Measurements from ENCODE around the gene DPY19L1.
"Not testable (repeated sequence)": the region's sequence is repeated elsewhere in the genome, so short reads cannot be mapped to it uniquely, and the experiment has no call there.

Gene DPY19L1

DNA sequence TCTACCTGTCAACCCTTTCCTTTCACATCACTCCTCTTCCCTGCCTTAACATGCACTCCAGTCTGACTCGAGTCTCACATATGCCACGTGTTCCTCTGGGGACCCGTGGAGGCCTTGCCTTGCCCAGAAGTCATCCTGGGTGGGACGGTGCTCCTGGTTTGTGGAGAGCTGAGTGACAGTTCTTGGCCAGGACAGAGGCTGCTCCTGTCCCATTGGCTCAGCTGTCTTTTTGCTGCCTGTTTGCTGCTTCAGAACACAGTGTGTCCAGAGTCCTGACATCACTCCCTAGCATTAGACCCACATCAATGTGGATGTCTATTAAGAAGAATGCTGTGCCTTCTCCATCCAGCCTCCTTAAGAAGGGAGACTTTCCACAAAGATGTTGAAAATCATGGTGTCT is 116.8 kb downstream of the DPY19L1 start:
- DNase-seq (ENCODE audit: low read depth in 2 of 2): not testable (repeated sequence)

DNA sequence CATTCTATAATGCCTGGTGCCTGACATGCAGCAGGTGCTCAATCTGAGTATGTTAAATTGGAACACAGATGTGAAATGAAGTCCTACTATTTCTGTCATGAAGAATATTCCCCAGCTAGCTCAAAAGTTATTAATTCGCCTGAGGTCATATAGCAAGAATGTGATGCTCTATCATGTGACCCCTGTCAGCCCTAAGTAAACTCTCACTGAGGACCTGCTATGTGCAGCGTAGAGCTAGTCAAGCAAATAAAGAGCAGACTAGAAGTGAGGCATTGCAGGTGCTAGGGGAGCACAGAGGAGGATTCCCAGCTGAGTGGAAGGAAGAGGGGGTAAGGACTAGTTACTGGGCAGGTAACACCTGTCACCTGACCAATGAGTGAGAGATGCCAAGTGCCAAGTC is 118.2 kb downstream of the DPY19L1 start:
- not testable (repeated sequence) for DNase-seq (ENCODE audit: low read depth in 2 of 2)

- DNase-seq (ENCODE audit: low read depth in 2 of 2): not testable (repeated sequence)
Measured at GRCh38 chr7:34918198-34918861, 119.0 kb downstream of the DPY19L1 start.

- not testable (repeated sequence) for DNase-seq (ENCODE audit: low read depth in 2 of 2)
Measured at GRCh38 chr7:34917515-34917914, 119.8 kb downstream of the DPY19L1 start.

DNA sequence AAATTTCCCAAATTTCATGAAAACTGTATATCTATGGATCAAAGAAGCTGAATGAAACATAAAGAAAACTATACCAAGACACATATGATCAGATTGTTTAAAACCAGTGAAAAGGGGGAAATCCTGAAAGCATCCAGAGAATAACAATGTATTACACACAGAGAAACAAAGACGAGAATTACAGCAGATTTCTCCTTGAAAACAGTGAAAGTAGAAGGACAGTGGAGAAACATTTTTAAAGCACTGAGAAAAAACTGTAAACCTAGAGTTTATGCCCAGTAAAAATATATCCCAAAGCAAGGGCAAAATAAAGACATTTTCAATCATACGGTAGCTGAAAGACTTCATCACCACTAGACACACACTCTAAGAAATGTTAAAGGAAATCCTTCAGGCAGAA is 121.0 kb downstream of the DPY19L1 start:
- no peak for DNase-seq (ENCODE audit: low read depth in 2 of 2)

DNA sequence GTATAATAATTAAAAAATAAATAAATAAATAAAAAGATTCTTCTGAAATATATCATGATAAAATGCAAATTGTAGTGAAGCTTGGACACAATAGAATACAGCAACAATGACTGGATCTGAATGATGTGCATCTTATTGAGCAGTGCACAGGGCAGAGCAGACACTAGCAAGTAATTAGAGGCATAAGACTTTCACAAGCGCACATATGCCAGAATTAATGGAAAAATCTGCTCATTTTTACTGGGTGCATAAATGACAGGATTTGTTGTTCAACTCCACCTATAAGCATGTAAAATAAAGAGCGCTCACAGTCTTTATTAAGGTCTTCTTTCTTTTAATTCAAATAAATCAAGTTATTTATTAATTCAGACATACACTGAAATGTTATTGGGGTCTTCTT is 125.0 kb downstream of the DPY19L1 start:
- no peak for DNase-seq (ENCODE audit: low read depth in 2 of 2)

DNA sequence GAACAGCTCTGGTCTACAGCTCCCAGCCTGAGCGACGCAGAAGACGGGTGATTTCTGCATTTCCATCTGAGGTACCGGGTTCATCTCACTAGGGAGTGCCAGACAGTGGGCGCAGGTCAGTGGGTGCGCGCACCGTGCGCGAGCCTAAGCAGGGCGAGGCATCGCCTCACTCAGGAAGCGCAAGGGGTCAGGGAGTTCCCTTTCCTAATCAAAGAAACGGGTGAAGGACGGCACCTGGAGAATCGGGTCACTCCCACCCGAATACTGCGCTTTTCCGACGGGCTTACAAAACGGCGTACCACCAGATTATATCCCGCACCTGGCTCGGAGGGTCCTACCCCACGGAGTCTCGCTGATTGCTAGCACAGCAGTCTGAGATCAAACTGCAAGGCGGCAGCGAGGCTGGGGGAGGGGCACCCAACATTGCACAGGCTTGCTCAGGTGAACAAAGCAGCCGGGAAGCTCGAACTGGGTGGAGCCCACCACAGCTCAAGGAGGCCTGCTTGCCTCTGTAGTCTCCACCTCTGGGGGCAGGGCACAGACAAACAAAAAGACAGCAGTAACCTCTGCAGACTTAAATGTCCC is 130.9 kb downstream of the DPY19L1 start:
- DNase-seq (ENCODE audit: low read depth in 2 of 2): not testable (repeated sequence)

DNA sequence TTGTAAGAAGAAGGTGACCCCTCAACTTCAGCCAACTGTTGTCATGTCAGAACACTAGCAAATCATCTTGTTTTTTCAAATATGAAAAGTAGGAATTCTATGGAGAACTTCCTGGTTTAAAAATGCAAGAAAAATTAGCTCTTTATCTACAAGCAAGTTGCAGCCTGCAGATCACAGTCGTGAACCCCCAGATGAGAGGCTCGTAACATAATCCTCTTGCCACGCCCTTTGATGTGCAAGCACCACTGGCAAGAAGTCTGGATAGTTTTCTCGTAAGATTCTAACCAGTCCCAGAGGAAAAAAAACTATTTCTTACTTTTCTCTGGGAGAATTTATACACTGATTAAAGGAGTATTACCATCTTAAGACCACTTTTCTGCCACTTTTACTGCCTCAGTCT is 132.3 kb downstream of the DPY19L1 start:
- DNase-seq (ENCODE audit: low read depth in 2 of 2): no peak

GRCh38 chr7:34903921-34904320 is 133.4 kb downstream of the DPY19L1 start:
- DNase-seq (ENCODE audit: low read depth in 2 of 2): not testable (repeated sequence)

DNA sequence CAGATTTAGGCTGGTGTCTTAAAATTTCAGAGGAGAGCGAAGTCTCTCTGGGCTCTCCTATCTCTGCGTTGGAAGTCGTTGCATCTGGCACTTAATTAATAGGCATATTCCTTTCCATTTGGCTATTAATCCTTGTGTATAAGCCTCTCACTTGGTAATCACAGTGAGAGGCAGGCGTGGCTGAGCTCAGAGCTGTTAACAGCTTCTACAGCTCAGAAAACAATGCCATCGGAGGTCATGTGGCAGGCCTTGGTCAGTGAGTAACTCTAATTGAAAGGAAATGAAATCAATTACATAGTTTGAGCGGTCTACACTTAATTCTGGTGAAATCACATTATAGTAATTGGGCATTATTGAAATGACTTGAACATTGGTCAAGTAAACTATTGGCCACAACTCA is 135.1 kb downstream of the DPY19L1 start:
- no peak for DNase-seq (ENCODE audit: low read depth in 2 of 2)

GRCh38 chr7:34900891-34901513 is 136.3 kb downstream of the DPY19L1 start:
- DNase-seq (ENCODE audit: low read depth in 2 of 2): no peak

GRCh38 chr7:34895202-34895601 is 142.1 kb downstream of the DPY19L1 start:
- no peak for DNase-seq (ENCODE audit: low read depth in 2 of 2)

- DNase-seq (ENCODE audit: low read depth in 2 of 2): no peak
Measured at GRCh38 chr7:34889951-34890350, 147.3 kb downstream of the DPY19L1 start.

DNA sequence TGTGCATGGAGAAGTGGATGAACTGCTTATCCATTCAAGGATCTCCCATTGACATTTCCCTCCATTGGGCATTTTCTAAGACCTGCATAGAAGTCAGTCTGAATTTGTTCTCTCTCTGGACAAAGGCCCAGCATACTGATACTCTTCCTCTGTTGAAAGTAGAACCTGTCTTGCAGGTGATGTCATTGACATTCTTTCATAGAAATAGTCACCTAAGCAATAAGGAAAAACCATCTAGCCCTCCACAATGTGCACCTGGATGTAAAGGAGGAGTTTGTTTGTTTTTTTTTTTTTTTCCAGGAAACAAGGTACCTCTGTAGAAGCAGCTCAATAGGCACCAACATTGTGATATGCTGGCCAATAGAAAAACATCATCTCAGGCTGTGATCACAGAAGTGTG is 150.4 kb downstream of the DPY19L1 start:
- no peak for DNase-seq (ENCODE audit: low read depth in 2 of 2)

- not testable (repeated sequence) for DNase-seq (ENCODE audit: low read depth in 2 of 2)
Measured at GRCh38 chr7:34883855-34884254, 153.4 kb downstream of the DPY19L1 start.

GRCh38 chr7:34879871-34880270 is 157.4 kb downstream of the DPY19L1 start:
- DNase-seq (ENCODE audit: low read depth in 2 of 2): no peak

DNA sequence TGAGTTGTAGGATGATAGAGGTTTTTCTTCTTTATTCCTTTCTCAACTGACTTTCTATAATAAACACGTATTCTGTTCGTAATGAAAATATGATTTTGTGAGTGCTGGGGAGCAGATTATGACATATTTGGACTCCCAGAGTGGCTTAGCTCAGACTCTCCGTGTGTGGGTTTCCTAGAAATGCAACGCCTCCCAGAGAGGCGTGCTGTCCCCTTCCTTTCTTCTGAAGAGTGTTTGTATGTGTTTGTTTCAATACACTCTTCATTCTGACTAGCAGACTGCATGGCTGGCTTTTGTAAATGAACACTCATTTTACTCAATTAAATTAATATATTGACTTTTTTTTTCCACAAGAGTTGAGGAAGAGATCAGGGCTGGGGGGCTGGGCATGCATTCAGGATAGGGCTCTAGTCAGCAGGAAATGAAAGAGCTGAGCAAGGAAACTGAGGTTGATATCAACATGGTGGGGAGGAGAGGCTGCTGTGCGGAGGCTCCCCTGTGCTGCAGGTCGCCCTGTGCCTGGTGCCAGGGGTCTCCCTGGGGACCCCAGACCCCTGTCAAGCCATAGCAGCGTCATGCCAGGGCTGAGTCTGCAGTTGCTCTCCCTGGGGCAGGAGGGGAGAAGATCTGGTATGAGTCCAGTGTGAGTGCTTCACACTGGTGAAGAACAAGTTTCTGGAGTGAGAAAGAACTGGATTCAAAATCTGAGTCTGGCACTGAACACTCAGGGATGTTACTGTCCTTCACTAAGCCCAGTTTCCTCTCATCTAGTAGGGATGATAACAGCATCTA is 158.1 kb downstream of the DPY19L1 start:
- not testable (repeated sequence) for DNase-seq (ENCODE audit: low read depth in 2 of 2)
